ENCODE measurements around the gene PAEP. TPM values are rescaled to one million over a fixed set of nuclear protein-coding genes. Genes with fewer than 3 reads are reported as not detected.

The PAEP gene
- total and polyA plus RNA-seq, 8 donors, result not detected

DNA sequence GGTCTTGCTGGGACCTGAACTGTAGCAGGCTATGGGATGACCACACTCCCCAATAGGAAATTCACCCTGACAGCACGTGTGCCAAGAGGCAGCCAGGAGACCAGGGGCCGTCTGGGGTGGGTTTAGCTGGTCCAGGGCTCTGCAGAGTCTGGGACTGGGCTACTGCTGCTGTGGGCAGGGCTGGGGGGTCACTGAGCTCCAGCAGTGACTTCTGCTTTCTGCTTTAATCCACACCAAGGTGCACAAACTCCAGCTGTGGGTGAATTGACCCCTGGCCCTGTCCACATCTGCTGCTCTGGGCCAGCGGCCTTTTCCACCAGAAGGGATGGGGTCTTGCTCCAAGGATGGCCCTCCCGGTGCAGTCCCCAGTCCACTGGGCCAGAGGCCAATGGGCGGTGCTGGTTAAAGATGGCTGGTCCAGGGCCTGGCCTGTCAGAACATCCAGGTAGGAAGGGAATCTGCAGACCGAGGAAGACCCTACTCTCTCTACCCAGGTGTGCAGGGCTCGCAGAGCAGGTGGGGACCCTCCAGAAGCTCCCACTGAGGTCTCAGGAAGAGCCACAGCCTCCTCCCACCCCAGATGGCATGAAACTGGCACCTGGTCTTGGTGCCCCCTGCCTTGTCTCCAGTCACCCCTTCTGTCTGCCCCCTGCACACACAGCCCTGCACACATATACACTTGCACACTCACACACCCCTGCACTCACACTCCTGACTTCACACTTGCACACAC is 49.8 kb downstream of the PAEP start:
- no peaks in the 10 kb centered on the region for H3K27me3 ChIP-seq
- DNase-seq, result no peak
- ATAC-seq, result no peak
- intact Hi-C loops (cut with DNase I), result loop anchor here in 1 of 3 donors (10.0 kb wide), 1 partner anchor 57 kb away; no protein-coding TSS in a partner anchor
- no peak overlapping the region for H3K4me3 ChIP-seq
- no peaks in the 10 kb centered on the region for H3K36me3 ChIP-seq
- H3K9me3 ChIP-seq, result no peaks in the 10 kb centered on the region
- no peaks in the 10 kb centered on the region for H3K4me1 ChIP-seq
- H3K27ac ChIP-seq, result no peak overlapping the region
- TF ChIP-seq CTCF (IDR thresholded peaks at IDR 0.05), result no peak
- FAIRE-seq, result no peak
- WGBS, 2 donors, result 67 to 81% methylated on average over 7 of the region's 7 CpGs

DNA sequence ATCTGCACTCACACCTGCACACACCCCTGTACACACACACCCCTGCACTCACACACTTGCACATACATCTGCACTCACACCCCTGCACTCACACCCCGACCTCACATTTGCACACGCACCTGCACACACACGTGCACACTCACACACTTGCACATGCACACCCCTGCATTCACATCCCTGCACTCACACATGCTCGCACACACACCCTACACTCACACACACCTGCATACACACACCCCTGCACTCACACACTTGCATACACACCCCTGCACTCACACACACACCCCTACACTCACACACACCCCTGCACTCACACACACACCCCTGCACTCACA is 50.3 kb downstream of the PAEP start:
- no peak for FAIRE-seq
- Histone ChIP-seq H3K9me3 (no peaks in the 10 kb centered on the region), H3K4me3 (no peak overlapping the region), H3K36me3 (no peaks in the 10 kb centered on the region), H3K27me3 (no peaks in the 10 kb centered on the region), H3K4me1 (no peaks in the 10 kb centered on the region), H3K27ac (no peak overlapping the region)
- no peak for DNase-seq
- ATAC-seq, result no peak
- intact Hi-C loops (cut with DNase I), result loop anchor here in 1 of 3 donors (10.0 kb wide), 1 partner anchor 57 kb away; no protein-coding TSS in a partner anchor
- WGBS, 2 donors, result 10 to 18% methylated on average over 4 of the region's 4 CpGs
- no peak for TF ChIP-seq CTCF (IDR thresholded peaks at IDR 0.05)

DNA sequence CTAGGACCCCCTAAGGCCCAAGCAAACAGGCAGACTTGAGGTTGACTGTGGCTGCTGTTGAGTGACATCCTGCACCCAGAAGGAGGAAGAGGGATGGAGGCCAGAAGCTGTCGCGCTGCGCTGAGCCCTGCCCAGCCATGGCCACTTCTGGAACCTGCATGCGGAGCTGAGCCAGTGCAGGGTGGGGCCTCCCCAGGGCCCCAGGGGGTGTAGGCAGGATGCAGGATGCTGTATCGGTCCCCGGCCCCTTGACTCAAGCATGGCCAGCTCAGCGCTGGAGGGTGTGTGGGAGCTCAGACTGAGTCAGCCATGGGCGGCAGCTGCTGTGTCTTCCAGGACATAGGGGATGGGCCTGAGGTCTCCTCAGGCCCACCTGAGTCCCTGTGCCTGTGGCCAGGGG is 50.9 kb downstream of the PAEP start:
- no peak for TF ChIP-seq CTCF (IDR thresholded peaks at IDR 0.05)
- Histone ChIP-seq H3K4me1 (no peaks in the 10 kb centered on the region), H3K9me3 (no peaks in the 10 kb centered on the region), H3K4me3 (no peak overlapping the region), H3K36me3 (no peaks in the 10 kb centered on the region), H3K27me3 (no peaks in the 10 kb centered on the region), H3K27ac (no peak overlapping the region)
- 84 to 89% methylated on average over 8 of the region's 8 CpGs for WGBS, 2 donors
- ATAC-seq (no peak), FAIRE-seq (no peak), DNase-seq (peak in 1 of 6 donors; percentile 55)
- intact Hi-C loops (cut with DNase I), result loop anchor here in 1 of 3 donors (10.0 kb wide), 1 partner anchor 58 kb away; no protein-coding TSS in a partner anchor

- Histone ChIP-seq H3K4me1 (no peaks in the 10 kb centered on the region), H3K27ac (no peak overlapping the region), H3K4me3 (no peak overlapping the region), H3K9me3 (no peaks in the 10 kb centered on the region), H3K36me3 (no peaks in the 10 kb centered on the region), H3K27me3 (no peaks in the 10 kb centered on the region)
- FAIRE-seq (no peak), DNase-seq (no peak), ATAC-seq (no peak)
- no peak for TF ChIP-seq CTCF (IDR thresholded peaks at IDR 0.05)
- intact Hi-C loops (cut with DNase I), result loop anchor here in 1 of 3 donors (10.0 kb wide), 1 partner anchor 58 kb away; no protein-coding TSS in a partner anchor
- 58 to 60% methylated on average over 24 of the region's 24 CpGs for WGBS, 2 donors
Measured at GRCh38 chr9:135612981-135613910, 51.7 kb downstream of the PAEP start.
